GM21367 (cell line): Measurements from ENCODE around the gene CNN2.

ENCODE experiments used
- ATAC-seq: cut with Tn5 transposase; IDR thresholded peaks from one replicate; pipeline ENCODE4 v1.9.1; 2021; ENCODE audit not compliant: unreplicated experiment

Gene CNN2

GRCh38 chr19:1025960-1026782 is at the start of gene CNN2:
TSS of gene CNN2 (plus strand) at chr19:1026608. CDS start at chr19:1026662, 54 bp downstream.
- peak; percentile 41 for ATAC-seq

DNA sequence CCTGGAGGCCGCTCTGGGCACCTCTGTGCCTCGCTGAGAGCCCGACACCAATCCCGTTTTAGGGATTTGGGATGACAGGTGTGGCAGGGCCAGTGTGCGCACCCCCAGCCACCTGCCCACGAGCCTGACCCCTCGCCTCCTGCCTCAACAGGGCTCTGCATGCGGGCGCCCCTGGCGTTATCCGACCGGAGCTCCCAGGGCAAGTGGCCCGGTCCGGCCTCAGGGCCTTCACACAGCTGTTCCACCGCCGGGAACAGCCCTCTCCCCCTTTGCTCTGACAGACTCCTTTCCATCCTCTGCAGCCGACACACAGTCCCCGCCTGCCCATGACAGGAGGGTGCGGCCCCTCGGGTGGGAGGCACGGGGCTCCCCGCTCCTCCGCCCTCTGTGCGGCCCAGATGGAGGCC is 49.3 kb upstream of the CNN2 start:
- no peak for ATAC-seq

- ATAC-seq, result no peak
Measured at GRCh38 chr19:979318-979741, 47.1 kb upstream of the CNN2 start.

DNA sequence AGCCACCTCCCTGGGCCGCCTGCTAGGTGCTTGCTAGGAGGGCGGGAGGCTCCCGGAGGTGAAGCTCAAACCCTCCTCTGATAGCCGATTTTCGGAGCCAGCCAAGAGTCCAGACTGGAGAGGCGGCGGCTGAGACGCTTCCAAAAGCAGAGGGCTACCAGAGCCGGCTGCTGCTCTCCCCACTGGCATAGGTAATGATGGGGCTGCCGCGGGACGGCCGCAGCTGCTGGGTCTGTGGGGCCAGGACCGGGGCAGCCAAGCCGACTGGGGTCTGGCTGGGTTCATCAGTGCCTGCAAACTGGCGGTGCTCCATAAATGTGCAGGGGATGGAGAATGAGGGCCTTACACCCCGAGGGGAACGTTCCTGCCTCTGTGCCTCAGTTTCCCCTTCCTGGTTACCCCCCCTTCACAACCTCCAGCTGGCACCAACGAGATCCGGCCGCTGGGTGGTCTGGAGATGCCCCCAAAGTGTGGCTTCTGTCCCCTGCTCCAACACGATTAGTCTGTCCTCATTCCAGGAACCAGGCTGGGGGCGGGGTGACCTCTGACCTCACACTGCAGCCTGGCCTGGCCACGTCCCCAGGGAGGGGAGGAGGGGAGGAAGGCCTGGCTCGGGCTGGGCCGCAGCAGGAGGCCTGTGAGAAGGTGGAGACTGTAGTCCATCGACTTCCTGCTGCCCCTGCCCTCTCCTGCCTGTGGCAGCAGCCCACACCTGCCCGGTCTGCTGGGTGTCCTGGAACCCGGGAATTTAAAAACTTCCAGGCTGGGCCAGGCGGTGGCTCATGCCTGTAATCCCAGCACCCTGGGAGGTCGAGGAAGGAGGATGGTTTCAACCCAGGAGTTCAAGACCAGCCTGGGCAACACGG is 46.0 kb upstream of the CNN2 start:
- no peak for ATAC-seq

DNA sequence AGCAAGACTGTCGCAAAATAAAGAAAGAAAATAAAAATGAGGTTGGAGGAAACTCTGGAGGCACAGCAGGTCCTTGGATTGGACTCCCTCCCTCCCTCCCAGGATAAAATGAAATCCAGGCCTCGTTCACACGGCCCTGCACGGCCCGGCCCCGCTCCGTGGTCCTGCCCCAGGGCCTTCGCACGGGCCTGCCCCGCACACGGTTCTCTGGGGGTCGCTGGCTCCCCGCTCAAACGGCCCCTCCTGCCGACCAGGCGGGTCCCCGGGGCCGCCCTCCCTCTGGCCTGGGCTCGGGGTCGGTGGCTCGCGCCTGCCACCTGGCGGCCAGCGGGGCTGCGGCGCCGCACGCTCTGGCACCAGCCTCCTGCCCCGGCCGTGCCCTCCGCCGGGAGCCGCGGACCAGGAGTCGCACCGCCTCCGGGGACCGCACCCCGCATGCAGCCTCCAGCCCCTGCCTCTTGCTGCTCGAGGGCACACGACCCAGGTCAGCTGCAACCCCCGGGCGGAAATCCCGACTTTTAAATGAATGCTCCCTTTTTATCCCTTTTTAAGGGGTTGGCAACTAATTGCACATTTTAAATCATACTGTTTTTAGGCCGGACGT is 43.7 kb upstream of the CNN2 start:
- no peak for ATAC-seq

DNA sequence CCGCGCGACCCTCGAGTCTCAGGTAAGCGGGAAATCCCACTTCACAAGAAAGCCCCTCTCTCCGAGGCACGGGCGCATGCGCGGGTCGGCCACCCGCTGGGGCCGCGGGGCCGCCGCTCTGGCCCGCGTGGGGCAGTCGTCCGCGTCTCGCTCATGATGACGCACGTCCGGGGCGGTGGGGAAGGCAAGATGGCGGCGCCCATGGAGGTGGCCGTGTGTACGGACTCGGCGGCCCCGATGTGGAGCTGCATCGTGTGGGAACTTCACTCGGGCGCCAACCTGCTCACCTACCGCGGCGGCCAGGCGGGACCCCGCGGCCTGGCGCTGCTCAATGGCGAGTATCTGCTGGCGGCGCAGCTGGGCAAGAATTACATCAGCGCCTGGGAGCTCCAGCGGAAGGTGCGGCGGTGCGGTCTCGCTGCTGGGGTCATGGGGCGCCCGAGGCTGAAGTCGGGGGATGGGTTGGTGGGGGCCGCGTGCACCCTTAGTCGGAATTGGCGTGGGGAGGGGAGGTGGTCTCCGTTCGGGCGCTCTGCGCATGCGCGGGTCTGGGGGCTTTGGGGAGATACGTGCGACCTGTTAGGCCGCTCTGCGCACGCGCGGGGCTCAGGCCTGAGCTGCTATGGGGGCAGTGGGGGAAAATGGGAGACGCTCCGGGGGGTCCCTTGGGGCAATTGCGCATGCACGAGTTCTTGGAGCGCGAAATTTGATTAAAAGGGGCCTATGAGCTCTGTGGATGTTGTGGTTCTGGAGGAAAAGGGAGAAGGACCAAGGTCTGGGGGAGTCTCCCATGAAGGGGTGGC is 42.0 kb upstream of the CNN2 start, which contains the start of gene WDR18:
Gene WDR18, plus strand, starts transcription at position 181 of the 803 bp plus-strand sequence. Its CDS starts 9 bp downstream, at position 190.
- ATAC-seq, result peak; percentile 67

DNA sequence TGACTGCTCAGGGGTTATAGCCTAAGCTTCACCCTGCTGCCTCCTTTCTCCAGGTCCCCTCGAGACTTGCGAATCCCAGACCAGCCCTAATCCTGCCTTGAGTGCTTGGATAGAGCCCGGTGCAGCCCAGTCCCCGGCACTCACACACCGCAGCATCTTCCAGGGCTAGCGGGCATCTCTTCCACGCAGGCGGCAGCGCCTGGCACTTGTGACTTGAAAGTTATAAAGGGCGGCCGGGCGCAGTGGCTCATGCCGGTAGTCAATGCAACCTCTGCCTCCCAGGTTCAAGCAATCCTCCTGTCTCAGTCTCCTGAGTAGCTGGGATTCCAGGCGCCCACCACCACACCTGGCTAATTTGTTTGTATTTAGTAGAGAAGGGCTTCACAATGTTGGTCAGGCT is 40.3 kb upstream of the CNN2 start:
- ATAC-seq, result no peak

- ATAC-seq, result no peak
Measured at GRCh38 chr19:988081-988480, 38.3 kb upstream of the CNN2 start.

DNA sequence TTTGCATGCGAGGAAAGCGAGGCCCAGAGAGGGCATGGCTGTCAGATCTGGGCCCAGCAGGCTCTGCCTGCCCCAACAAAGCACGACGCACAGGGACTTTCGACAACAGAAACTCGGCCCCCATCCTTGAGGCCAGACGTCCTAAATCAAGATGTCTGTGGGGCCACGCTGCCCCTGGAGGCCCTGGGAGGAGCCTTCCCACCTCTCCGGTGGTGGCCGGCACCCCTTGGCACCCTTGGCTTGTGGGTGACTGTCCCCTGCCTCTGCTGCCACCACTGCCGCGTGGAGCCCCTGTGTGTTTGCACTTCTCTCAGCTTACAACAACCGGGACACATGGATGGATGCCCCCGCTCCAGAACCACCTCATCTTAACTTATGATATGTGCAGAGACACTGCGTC is 37.9 kb upstream of the CNN2 start:
- ATAC-seq, result no peak

- no peak for ATAC-seq
Measured at GRCh38 chr19:989381-990081, 36.9 kb upstream of the CNN2 start.

GRCh38 chr19:990119-990571 is 36.3 kb upstream of the CNN2 start:
- no peak for ATAC-seq

DNA sequence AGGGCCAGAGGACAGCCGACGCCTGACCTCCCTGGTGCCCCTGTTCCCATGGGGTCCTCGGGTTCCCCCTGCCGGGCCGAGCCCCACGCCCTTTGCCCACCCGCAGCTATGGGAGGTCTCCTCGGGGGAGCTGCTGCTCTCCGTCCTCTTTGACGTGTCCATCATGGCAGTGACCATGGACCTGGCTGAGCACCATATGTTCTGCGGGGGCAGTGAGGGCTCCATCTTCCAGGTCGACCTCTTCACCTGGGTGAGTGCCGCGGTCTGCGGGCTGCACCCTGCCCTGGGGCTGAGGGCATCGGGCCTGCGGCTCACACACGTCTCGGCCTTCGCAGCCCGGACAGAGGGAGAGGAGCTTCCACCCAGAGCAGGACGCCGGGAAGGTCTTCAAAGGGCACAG is 35.7 kb upstream of the CNN2 start:
- ATAC-seq, result no peak

DNA sequence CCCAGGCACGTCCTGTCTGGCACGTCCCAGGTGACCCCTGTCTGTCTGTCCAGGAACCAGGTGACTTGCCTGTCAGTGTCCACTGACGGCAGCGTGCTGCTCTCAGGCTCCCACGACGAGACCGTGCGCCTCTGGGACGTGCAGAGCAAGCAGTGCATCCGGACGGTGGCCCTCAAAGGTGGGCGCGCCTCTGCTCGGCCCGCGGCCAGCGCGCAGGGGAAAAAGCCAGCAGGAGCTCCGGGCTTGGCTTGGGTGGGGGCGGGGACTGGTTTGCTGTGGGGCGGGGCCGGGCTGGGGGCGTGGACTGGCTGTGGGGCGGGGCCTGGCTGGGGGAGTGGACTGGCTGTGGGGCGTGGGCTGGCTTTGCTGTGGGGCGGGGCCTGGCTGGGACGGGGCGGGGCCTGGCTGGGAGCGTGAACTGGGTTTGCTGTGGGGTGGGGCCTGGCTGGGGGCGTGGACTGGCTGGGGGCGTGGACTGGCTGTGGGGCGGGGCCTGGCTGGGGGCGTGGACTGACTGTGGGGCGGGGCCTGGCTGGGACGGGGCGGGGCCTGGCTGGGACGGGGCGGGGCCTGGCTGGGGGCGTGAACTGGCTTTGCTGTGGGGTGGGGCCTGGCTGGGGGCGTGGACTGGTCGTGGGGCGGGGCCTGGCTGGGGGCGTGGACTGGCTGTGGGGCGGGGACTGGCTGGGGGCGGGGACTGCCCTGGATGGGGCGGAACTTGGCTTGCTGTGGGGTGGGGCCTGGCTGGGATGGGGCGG is 35.1 kb upstream of the CNN2 start:
- ATAC-seq, result no peak

DNA sequence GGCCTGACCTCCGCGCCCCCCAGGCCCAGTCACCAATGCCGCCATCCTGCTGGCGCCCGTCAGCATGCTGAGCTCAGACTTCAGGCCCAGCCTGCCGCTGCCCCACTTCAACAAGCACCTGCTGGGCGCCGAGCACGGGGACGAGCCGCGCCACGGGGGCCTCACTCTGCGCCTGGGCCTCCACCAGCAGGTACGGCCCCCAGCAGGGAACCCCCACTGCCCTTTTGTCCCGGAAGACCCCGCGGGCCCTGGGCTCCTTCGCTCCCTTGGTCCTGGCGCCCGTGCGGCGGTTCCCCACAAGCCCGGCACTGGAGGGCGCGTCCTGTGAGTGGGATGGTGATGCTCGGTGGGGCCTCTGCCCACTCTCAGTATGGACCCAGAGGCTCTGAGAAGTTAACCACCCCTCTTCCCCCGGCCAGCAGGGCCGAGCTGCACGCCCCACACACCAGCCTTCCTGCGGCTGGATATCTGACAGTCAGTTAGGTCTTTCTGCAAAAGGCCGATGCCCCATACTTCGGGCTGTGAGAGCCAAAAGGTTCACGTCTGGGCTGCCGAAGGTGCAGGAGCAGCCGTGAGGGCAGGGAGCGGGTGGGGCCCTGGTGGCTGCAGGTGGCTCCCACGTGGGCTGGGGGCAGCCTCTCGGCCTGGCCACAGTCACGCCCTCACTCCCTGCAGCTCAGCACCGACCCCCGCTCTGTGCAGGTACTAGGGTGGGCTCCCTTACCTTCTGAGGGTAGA is 34.3 kb upstream of the CNN2 start:
- no peak for ATAC-seq

DNA sequence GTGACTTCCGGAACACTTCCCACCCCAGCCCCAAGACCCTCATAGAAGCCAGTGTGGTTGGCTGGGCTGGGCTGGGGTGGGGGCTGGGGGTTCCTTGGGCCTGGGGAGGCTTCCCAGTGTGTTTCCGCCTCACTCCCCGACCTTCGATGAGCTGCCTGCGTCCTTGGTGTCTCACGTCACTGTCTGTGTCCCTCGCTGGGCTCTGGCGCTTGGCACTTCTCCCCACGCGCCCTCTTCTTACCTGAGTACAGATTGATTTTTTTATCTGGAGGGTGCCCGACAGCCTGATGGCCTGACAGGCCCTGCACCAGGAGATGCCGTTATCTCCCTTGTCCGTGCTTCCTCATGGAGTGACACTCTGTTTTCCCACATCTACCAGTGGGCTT is 33.7 kb upstream of the CNN2 start:
- no peak for ATAC-seq

- no peak for ATAC-seq
Measured at GRCh38 chr19:993361-993830, 33.0 kb upstream of the CNN2 start.

GRCh38 chr19:993831-994393 is 32.5 kb upstream of the CNN2 start:
- no peak for ATAC-seq

GRCh38 chr19:994516-994915 is 31.9 kb upstream of the CNN2 start:
- ATAC-seq, result no peak
